ENCODE data around the gene LIX1L.

GRCh38 chr1:145995148-145995881 lies 37.5 kb upstream of the LIX1L start:
- TF ChIP-seq TAF1 (IDR thresholded peaks at IDR 0.05; ENCODE audit: borderline replicate concordance, insufficient read depth, low read length): no peak
- no peak for TF ChIP-seq REST (IDR thresholded peaks at IDR 0.05; ENCODE audit: insufficient read depth in 1 of 2, low read depth in 2 of 2, low read length in 2 of 2)
- TF ChIP-seq POLR2AphosphoS5 (IDR thresholded peaks at IDR 0.05; ENCODE audit: low read depth, low read length): no peak
- no peak for TF ChIP-seq SIN3A (IDR thresholded peaks at IDR 0.05; ENCODE audit: borderline replicate concordance, insufficient read depth, low read length)
- no peak for TF ChIP-seq FOXP2 (optimal IDR thresholded peaks at IDR 0.05; ENCODE audit: borderline replicate concordance, extremely low read depth, extremely low read length, insufficient read depth)

Measured in PFSK-1 (cell line).